B cell (primary cell): Measurements from ENCODE around the gene C3orf22. TPM values are rescaled to one million over a fixed set of nuclear protein-coding genes. Genes with fewer than 3 reads are reported as not detected.

Source experiments
- ATAC-seq: fragments of 200-7000 bp; cut with Tn5 transposase; one replicate; pipeline ENCODE4 v1.10.0; 2021; ENCODE audit warnings: low read depth, mild to moderate bottlenecking, moderate number of reproducible peaks, moderate library complexity
- CTCF ChIA-PET: fragments of 350-600 bp; sonication (Branson Sonifier 250); formaldehyde crosslinking; loops from one replicate; lab custom pipeline; 2021; ENCODE audit warnings: antibody characterized with exemption, inconsistent platforms; lab: Charles Lee
- POLR2A ChIA-PET: fragments of 350-600 bp; sonication (Branson Sonifier 250); formaldehyde crosslinking; loops from one replicate; lab custom pipeline; 2021; ENCODE audit warnings: antibody characterized with exemption; lab: Charles Lee
- DNase-seq: peaks from one replicate; pipeline ENCODE4 v3.0.0; 2013
- H2AFZ ChIP-seq: 2 replicates; pipeline ENCODE4 v1.6.1; 2012; ENCODE audit warnings: mild to moderate bottlenecking, low read depth, low read length; ENCODE audit not compliant: insufficient read depth, poor library complexity, severe bottlenecking
- H3K27ac ChIP-seq, 2 donors: 1 replicate in 1 of 2; 2 replicates in 1 of 2; pipeline ENCODE4 v1.5.1; 2012 to 2013; ENCODE audit warnings: low read length in 2 of 2, mild to moderate bottlenecking in 2 of 2, moderate library complexity in 1 of 2
- H3K27me3 ChIP-seq, 4 experiments: fragments of 200-600 bp in 1 of 4; sonication (generic) in 1 of 4; replicated peaks in 1 of 4; 1 replicate in 2 of 4; 2 replicates in 2 of 4; pipeline versions ENCODE4 v1.6.1 to v1.7.0; 2013 to 2016; ENCODE audit warnings: low read length in 3 of 4, mild to moderate bottlenecking in 2 of 4, mixed read lengths in 1 of 4, moderate library complexity in 1 of 4; ENCODE audit not compliant: insufficient read depth in 4 of 4, control insufficient read depth in 3 of 4; ENCODE audit errors: control extremely low read depth in 1 of 4
- H3K36me3 ChIP-seq, 2 experiments: replicated peaks in 1 of 2; 1 replicate in 1 of 2; 2 replicates in 1 of 2; pipeline versions ENCODE4 v1.6.1 to v1.7.1; 2013; ENCODE audit warnings: low read length in 1 of 2; ENCODE audit not compliant: insufficient read depth in 2 of 2, control insufficient read depth in 1 of 2; ENCODE audit errors: control extremely low read depth in 1 of 2, extremely low read depth in 1 of 2
- H3K4me1 ChIP-seq, 2 donors: fragments of 200-600 bp in 1 of 2; sonication (generic) in 1 of 2; 1 replicate in 1 of 2; 2 replicates in 1 of 2; pipeline versions ENCODE4 v1.5.1 to v1.6.1; 2013 to 2017; ENCODE audit warnings: low read length in 2 of 2; ENCODE audit not compliant: control insufficient read depth in 2 of 2, insufficient read depth in 2 of 2
- H3K4me2 ChIP-seq: replicated peaks from 2 replicates; pipeline ENCODE3; 2012; ENCODE audit warnings: mild to moderate bottlenecking, low read depth, low read length; ENCODE audit not compliant: poor library complexity, severe bottlenecking
- H3K4me3 ChIP-seq, 5 experiments: fragments of 200-600 bp in 1 of 5; sonication (generic) in 1 of 5; 1 replicate in 3 of 5; 2 replicates in 2 of 5; pipeline versions ENCODE4 v1.5.1 to v1.7.0; 2011 to 2016; ENCODE audit warnings: low read length in 4 of 5, mild to moderate bottlenecking in 4 of 5, low read depth in 2 of 5, control low read depth in 1 of 5, moderate library complexity in 1 of 5; ENCODE audit not compliant: insufficient read depth in 1 of 5; ENCODE audit errors: control extremely low read depth in 1 of 5, extremely low read depth in 1 of 5
- H3K79me2 ChIP-seq: fragments of 200-600 bp; sonication (generic); one replicate; pipeline ENCODE4 v1.6.0; 2016; ENCODE audit warnings: low read length; ENCODE audit not compliant: control insufficient read depth, insufficient read depth
- H3K9ac ChIP-seq: fragments of 200-600 bp; sonication (generic); 2 replicates; pipeline ENCODE4 v1.6.1; 2017; ENCODE audit warnings: mild to moderate bottlenecking, low read length, moderate library complexity
- H3K9me3 ChIP-seq, 3 donors: one replicate each; pipeline versions ENCODE4 v1.6.1 to v1.7.1; 2013; ENCODE audit warnings: low read length in 2 of 3; ENCODE audit not compliant: control insufficient read depth in 2 of 3, insufficient read depth in 1 of 3; ENCODE audit errors: control extremely low read depth in 1 of 3
- H4K20me1 ChIP-seq: 2 replicates; pipeline ENCODE4 v1.6.0; 2012; ENCODE audit warnings: mild to moderate bottlenecking, low read length; ENCODE audit not compliant: insufficient read depth, control insufficient read depth, poor library complexity, severe bottlenecking
- H3K27ac Mint-ChIP-seq: one replicate; pipeline ENCODE4 v1.8.0; 2021; ENCODE audit warnings: mixed read lengths
- H3K27me3 Mint-ChIP-seq: one replicate; pipeline ENCODE4 v1.8.0; 2021; ENCODE audit warnings: mixed read lengths
- H3K4me1 Mint-ChIP-seq: one replicate; pipeline ENCODE4 v1.8.0; 2021; ENCODE audit warnings: mixed read lengths
- H3K4me3 Mint-ChIP-seq: one replicate; pipeline ENCODE4 v1.8.0; 2021; ENCODE audit warnings: mixed read lengths
- H3K9me3 Mint-ChIP-seq: one replicate; pipeline ENCODE4 v1.8.0; 2022; ENCODE audit warnings: mixed read lengths; ENCODE audit not compliant: insufficient read depth
- CTCF ChIP-seq: fragments of 200-600 bp; IDR thresholded peaks from one replicate; pipeline ENCODE4 v1.8.0; 2022; ENCODE audit warnings: antibody characterized with exemption, mild to moderate bottlenecking
- EZH2 ChIP-seq: IDR thresholded peaks from 2 replicates; pipeline ENCODE4 v1.6.1; 2012; ENCODE audit warnings: borderline replicate concordance, low read depth, mild to moderate bottlenecking, moderate library complexity, low read length; ENCODE audit not compliant: insufficient read depth, poor library complexity, severe bottlenecking
- WGBS: methylation state at CpG from one replicate; pipeline ENCODE4 v1.1.5; 2013; ENCODE audit warnings: missing lambda C conversion rate; ENCODE audit not compliant: insufficient coverage; 5-methylcytosine and 5-hydroxymethylcytosine counted together
- intact Hi-C: fragments of 100-400 bp; cut with micrococcal nuclease; formaldehyde crosslinking; loops from one replicate; pipeline ENCODE4 v1.10.0; 2022
- polyA plus RNA-seq: library from polyadenylated mRNA; depleted of rRNA; stranded (reverse); fragments of >200 nt; gene quantifications from 2 replicates; pipeline ENCODE4 v1.2.3, GENCODE V29; 2012
- total RNA-seq, 2 donors: library from RNA; stranded (reverse); fragments of 120-200 nt in 1 of 2; gene quantifications; 1 replicate in 1 of 2; 2 replicates in 1 of 2; pipeline versions ENCODE4 v1.2.3 to v1.2.4, GENCODE V29; 2013 to 2022

C3orf22 gene
- total and polyA plus RNA-seq, 2 donors (not counting 1 experiment from before 2014, with no cell fraction given), result not detected

GRCh38 chr3:126540342-126540849 is 18.3 kb downstream of the C3orf22 start:
- intact Hi-C loops, result no loop called here
- Mint-ChIP-seq H3K4me3 (no peak overlapping the region), H3K9me3 (no peaks in the 10 kb centered on the region), H3K27me3 (peaks cover 6% of the 10 kb centered on the region), H3K4me1 (no peaks in the 10 kb centered on the region), H3K27ac (no peak overlapping the region)
- Histone ChIP-seq H2AFZ (no peak overlapping the region), H3K27ac (no peak overlapping the region), H3K4me1 (peaks cover 0 to 6% of the 10 kb centered on the region in 2 donors), H3K9ac (no peak overlapping the region), H3K4me2 (no peak overlapping the region), H3K27me3 (peaks cover 0 to 4% (median 0%) of the 10 kb centered on the region in 4 experiments), H3K79me2 (no peaks in the 10 kb centered on the region), H3K9me3 (peaks cover 0 to 8% (median 0%) of the 10 kb centered on the region in 3 donors), H4K20me1 (no peaks in the 10 kb centered on the region), H3K4me3 (no peak overlapping the region), H3K36me3 (no peaks in the 10 kb centered on the region)
- 42% methylated on average over 6 of the region's 9 CpGs for WGBS
- TF ChIP-seq CTCF, result no peak
- no peak for TF ChIP-seq EZH2
- DNase-seq, result no peak
- ChIA-PET CTCF (no interaction called here), POLR2A (no interaction called here)
- ATAC-seq, result no peak

GRCh38 chr3:126539558-126540250 is 19.0 kb downstream of the C3orf22 start:
- DNase-seq (no peak), ATAC-seq (no peak)
- Histone ChIP-seq H3K36me3 (no peaks in the 10 kb centered on the region), H3K4me1 (peaks cover 0 to 6% of the 10 kb centered on the region in 2 donors), H3K27me3 (peaks cover 0 to 4% (median 0%) of the 10 kb centered on the region in 4 experiments), H3K4me2 (no peak overlapping the region), H3K79me2 (no peaks in the 10 kb centered on the region), H3K9ac (no peak overlapping the region), H3K27ac (no peak overlapping the region), H2AFZ (no peak overlapping the region), H3K4me3 (no peak overlapping the region), H3K9me3 (peaks cover 0 to 8% (median 0%) of the 10 kb centered on the region in 3 donors), H4K20me1 (no peaks in the 10 kb centered on the region)
- POLR2A ChIA-PET, result no interaction called here
- Mint-ChIP-seq H3K9me3 (no peaks in the 10 kb centered on the region), H3K4me3 (no peak overlapping the region), H3K27ac (no peak overlapping the region), H3K4me1 (no peaks in the 10 kb centered on the region), H3K27me3 (peaks cover 7% of the 10 kb centered on the region)
- CTCF ChIA-PET, result no interaction called here
- intact Hi-C loops, result no loop called here
- TF ChIP-seq CTCF, result no peak
- no peak for TF ChIP-seq EZH2
- 90% methylated on average over 10 of the region's 10 CpGs for WGBS
